Activated gamma-delta T cell treated with anti-CD3 and anti-CD28 coated beads, Interleukin-2, amount 50 U/mL, for 16 hours (primary cell): ENCODE data around the gene JMJD8.

ENCODE experiments used
- DNase-seq: peaks from one replicate; pipeline ENCODE4 v3.0.0-alpha.2; 2020; ENCODE audit warnings: low read depth

Gene JMJD8

GRCh38 chr16:684071-684794, at the start of gene JMJD8:
TSS of gene JMJD8 (minus strand) at chr16:684334. CDS start at chr16:684319, 15 bp downstream.
- peak; percentile 96 for DNase-seq

- DNase-seq = no peak
Observed at GRCh38 chr16:733382-734207, 49.5 kb upstream of the JMJD8 start.

GRCh38 chr16:732936-733335, 48.8 kb upstream of the JMJD8 start:
- DNase-seq = no peak

- no peak for DNase-seq
Observed at GRCh38 chr16:732332-732731, 48.2 kb upstream of the JMJD8 start.

- no peak for DNase-seq
Observed at GRCh38 chr16:730666-731509, 46.8 kb upstream of the JMJD8 start.

- no peak for DNase-seq
Observed at GRCh38 chr16:729768-730665, 45.9 kb upstream of the JMJD8 start.

GRCh38 chr16:728890-729744, 45.0 kb upstream of the JMJD8 start:
- no peak for DNase-seq

GRCh38 chr16:728131-728889, 44.2 kb upstream of the JMJD8 start:
- DNase-seq = no peak

- no peak for DNase-seq
Observed at GRCh38 chr16:727291-727977, 43.3 kb upstream of the JMJD8 start.

- peak; percentile 46 for DNase-seq
Observed at GRCh38 chr16:726438-727290, 42.5 kb upstream of the JMJD8 start, which contains the start of the genes CCDC78 and HAGHL. TSS of gene CCDC78 (minus strand) at chr16:726443. CDS start at chr16:726367, 76 bp downstream. TSS of gene HAGHL (plus strand) at chr16:727106. CDS start at chr16:727510, 404 bp downstream.

- DNase-seq = no peak
Observed at GRCh38 chr16:726188-726437, 42.0 kb upstream of the JMJD8 start.

GRCh38 chr16:725463-726187, 41.5 kb upstream of the JMJD8 start:
- no peak for DNase-seq

GRCh38 chr16:725041-725376, 40.9 kb upstream of the JMJD8 start:
- DNase-seq = no peak

GRCh38 chr16:724188-725040, 40.3 kb upstream of the JMJD8 start:
- DNase-seq = no peak

GRCh38 chr16:723695-724094, 39.6 kb upstream of the JMJD8 start:
- DNase-seq = no peak

GRCh38 chr16:722835-723633, 38.9 kb upstream of the JMJD8 start:
- DNase-seq = no peak
